NCI-H146 (cell line): ENCODE measurements around the gene ADARB1.
"Not testable (repeated sequence)": the region's sequence is repeated elsewhere in the genome, so short reads cannot be mapped to it uniquely, and the experiment has no call there.

Experiments used
- DNase-seq: peaks from one replicate; lab custom pipeline; 2025; lab: John Stamatoyannopoulos, UW

The ADARB1 gene

GRCh38 chr21:45136500-45136899, 62.1 kb downstream of the ADARB1 start:
- DNase-seq = no peak

DNA sequence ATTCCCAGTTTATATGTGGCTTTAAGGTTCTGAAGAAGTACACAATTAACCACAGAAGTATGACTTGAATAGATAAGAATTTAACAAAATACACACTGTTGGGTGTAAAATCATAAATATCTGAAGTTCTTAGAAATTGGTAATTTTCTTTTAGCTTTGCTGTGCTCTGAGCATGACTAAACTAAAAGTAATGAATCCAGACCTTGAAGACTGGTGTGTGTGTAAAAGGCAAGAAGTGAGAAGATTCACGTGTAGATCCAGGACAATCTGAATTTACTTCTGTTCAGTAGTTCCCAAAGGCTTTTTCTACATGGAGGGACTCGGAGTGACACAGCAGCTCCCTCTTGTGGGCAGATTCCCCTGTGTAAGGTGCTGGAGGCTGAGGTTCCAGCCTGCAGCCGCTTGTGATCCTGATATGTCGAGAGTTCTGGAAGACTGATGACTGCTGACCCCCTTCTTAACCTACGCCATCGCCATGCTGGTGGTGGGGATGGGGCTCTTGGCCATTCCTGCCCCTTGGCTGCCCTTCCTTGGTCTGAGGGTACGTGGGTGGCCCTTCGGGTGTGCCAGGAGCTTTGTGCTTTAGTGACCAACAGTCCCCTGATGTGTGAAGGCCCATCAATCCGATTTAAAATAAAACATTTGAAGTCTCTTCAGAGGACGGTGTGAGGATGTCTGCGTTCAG, 62.7 kb downstream of the ADARB1 start:
- DNase-seq = peak; percentile 44

DNA sequence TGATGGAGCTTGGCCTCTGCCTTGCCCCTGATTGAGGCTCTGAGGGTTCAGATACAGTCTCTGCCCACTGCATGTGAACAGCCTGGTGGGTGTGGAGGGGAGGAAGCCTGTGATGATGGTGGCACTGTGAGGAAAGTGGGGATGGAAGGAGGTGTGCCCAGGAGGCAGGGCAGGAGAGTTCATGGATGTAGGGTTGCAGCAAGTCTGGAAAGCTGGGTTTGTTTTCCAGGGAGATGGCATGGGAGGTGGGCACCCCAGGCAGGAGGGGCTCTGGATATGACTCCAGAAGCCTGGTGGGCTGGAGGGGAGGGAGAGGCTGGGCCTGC, 63.2 kb downstream of the ADARB1 start:
- DNase-seq = no peak

DNA sequence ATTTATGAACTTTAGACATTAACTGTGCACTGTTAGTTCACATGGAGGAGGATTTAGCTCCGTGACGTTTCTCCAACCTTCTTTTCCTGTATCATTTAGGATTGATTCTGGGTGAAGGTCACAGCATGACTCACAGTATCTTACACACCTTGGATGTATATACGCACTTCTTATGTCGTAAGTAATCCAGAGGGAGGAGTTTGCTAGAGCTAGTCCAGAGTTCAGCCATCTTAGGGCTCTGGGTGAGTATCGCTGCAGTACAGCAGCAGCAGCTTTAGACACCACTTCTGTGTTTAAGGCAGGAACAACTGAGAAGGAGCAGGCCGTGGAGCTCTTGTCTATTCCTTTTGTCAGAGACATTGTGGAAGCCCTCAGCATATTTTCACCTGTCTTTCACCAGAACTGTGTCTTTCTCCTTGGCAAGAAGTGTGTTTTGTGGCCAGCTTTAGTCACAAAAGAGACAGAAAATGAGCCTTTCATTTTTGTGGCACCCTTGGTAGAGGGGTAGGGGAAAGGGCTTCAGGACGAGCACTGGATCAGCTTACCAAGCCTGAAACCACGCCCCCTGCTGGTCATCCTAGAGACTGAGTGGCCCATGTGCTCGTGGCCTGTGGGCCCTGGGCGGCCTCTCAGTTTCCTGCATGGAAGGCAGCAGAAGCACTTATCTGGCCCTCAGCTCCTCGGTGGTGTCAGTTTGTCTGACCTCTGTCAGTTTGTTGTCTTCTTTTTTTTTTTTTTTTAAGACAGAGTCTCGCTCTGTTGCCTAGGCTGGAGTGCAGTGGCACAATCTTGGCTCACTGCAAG, 64.0 kb downstream of the ADARB1 start:
- DNase-seq = peak; percentile 6

DNA sequence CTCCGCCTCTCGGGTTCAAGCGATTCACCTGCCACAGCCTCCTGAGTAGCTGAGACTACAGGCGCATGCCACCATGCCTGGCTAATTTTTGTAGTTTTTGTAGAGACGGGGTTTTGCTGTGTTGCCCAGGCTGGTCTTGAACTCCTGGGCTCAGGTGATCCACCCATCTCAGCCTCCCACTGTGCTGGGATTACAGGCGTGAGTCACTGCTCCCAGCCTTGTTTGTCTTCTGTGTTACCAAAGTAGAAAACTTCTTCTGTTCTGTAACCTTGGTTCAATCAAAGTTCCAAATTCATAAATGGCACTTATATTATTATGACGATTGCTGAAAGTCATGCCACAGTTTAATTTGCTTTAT, 64.6 kb downstream of the ADARB1 start:
- DNase-seq = not testable (repeated sequence)

- DNase-seq = no peak
These were observed 65.1 kb downstream of the ADARB1 start for GRCh38 chr21:45139473-45139872.

GRCh38 chr21:45140346-45140940, 66.1 kb downstream of the ADARB1 start:
- DNase-seq = peak; percentile 52

GRCh38 chr21:45140944-45141343, 66.6 kb downstream of the ADARB1 start:
- DNase-seq = not testable (repeated sequence)

DNA sequence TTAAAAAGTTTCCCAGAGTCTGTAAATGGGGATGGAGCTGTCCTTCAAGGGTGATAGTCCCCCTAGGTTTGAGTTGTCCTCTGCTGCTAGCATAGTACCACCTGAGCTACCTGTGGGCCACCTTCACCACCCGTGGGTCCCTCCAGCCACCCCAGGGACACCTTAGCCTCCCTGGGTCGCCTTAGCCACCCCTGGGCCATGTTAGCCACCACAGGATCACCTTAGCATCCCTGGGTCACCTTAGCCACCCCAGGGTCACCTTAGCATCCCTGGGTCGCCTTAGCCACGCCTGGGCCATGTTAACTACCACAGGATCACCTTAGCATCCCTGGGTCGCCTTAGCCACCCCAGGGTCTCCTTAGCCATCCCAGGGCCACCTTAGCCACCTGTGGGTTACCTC, 67.1 kb downstream of the ADARB1 start:
- no peak for DNase-seq

GRCh38 chr21:45142469-45143308, 68.3 kb downstream of the ADARB1 start:
- no peak for DNase-seq

DNA sequence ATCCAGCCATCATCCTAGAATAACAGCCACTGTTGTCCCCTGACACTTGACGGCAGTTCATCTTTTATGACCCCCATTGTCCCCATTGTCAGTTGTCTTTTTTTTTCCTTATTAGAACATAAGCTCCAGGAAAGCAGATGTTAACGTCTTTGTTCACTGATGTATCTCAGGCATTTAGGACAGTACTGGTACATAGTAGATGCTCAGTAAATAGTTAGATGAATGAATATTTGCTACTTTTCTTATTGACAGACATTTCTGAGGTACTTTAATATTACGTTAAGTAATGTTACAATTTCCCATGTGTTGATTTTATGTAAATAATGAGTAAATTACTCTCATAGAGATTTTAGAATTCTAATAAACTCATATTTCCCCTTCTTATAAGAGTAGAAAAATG, 69.5 kb downstream of the ADARB1 start:
- no peak for DNase-seq

DNA sequence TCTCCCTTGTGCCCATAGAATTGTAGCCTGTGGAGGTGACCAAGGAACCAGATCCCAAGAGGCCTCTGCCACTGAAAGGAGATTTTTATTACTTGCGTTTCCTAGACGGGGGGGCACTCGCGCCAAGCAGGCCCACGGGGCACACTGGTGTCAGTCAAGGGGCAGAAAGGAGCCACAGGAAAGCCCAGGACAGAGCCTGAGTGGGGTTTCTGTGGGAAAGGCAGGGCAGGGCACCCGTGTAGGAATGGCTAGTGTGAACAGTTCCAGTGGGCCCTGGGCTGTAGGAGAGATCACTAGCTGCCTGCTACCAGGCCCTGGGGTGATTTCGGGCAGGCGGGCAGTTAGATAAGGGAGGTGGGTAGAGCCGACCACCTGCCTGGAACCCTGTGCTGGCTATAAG, 70.8 kb downstream of the ADARB1 start:
- DNase-seq = no peak

DNA sequence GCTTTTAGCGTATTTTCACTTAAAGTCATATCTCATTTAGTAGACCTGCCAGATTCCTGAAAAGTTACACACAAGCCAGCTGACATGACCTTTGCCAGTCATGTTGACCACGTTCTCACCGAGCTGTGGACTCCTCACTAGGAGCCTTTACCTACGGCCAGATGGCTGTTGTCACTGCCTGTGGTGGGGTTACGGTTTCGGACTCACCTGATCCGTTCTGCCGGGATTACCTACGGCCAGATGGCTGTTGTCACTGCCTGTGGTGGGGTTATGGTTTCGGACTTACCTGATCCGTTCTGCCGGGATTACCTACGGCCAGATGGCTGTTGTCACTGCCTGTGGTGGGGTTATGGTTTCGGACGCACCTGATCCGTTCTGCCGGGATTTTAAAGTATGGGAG, 71.5 kb downstream of the ADARB1 start:
- not testable (repeated sequence) for DNase-seq

- DNase-seq = no peak
These were observed 71.9 kb downstream of the ADARB1 start for GRCh38 chr21:45146306-45146705.

- DNase-seq = no peak
These were observed 72.4 kb downstream of the ADARB1 start for GRCh38 chr21:45146801-45147200.

DNA sequence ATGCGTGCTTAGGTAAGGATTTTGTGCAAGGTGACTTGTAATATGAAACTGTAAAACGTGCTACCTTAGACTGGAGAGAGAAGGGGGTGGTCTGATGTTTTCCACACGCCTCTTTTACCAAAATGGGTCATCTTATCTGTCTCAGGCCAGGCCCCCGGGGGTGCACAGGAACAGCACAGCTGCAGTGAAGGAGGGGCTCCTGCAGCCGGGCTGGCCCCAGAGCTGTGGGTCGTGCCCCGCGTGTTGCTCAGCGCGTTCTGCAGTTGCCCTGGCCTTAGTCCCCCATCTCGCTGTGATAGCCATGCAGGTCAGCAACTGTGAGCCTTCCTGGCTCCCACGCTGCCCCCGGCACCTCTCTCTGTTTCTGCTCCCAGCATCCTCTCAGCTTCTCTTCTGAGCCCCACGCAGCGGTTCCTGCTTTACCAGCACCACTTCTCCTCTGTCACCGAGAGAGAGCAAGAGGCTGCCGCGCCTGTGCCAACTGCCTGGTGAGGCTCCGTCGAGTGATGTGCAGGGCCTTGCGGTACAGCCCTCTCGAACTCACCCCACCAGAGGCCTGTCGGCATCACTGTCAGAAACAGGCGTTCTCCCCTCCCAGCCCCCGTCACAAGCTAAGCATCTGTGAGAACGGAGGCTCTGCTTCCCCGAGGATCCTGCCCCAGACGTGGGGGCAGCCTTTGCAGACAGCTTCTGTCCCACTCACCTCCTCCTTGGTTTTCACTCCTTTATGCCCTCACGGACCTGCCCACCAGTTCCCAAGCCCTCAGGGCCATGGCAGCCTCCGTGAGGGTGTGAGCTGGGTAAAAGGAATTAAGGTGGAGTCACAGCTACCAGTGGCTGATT, 73.3 kb downstream of the ADARB1 start:
- DNase-seq = no peak

DNA sequence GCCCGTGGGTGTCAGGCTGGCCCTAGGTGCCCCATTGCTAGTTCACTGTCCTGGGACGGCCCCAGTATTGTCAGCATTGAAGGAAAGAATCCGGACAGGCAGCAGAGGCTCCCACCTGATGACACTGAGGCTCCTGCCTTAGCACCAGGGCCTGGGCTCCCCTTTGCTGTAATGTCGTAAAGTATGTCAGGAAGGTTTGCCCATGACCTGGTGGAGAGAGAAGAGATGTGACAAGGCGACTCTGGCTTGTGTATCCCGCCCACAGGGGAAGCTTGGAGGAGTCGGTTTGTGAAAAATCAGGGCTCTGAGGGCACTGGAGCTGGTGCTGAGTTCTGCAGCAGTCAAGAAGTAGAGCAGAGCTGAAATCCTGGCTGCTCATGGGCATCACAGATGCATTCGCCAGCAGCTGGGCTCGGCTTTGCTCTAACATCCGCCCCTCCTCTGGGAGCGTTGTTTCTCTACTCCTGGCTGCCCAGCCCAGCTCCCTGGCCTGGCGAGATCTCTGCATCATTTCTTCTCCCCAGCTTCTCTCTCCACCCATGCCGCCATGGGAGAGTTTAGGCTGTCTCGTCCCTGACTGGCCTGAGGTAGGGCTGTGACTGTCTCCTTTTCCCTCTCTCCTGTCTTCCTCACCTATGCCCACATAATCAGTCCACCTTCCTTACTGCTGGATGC, 74.1 kb downstream of the ADARB1 start:
- no peak for DNase-seq

DNA sequence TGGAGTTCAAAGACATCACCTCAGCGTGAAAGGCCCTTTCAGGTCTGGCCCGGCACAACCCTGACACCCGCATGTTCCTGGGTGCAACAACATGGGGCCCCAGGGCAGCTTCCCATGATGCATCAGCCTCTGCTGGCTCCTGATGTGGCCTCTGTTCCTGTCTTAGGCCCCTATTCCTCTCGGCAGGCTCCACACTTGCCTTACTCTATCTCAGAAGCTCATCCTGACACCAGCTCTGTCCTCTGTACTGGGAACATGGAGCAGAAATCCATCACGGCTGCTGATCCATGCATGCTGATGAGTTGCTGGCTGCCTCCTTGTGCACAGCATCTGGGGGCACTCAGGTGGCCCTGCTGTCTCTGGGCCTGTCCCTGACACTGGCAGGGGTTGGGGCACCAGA, 74.6 kb downstream of the ADARB1 start:
- DNase-seq = no peak

DNA sequence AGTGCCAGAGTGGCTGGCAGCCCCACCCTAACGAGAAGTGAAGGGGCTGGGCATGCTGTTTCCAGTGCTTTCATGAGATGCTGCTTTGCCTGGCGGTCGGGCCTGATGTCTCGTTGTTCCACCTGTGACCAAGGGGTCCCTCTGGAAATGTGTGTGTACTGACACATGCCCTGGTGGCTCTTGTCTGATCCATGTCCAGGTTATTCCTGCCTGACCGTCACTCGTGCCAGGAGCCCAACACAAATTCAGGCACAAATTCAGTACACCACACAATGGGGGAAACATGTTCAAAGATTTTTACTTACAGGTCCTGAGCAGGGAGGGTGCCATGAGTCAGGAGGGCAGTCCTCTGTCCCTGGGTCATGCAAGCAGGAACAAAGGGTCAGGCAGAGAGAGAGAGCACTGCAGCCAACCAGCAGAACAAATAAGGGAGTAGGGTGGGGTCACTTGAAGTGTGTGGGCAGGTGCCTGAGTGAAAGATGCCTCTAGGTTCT, 76.3 kb downstream of the ADARB1 start:
- DNase-seq = no peak

GRCh38 chr21:45151445-45152160, 77.2 kb downstream of the ADARB1 start:
- DNase-seq = no peak
